Caco-2 (cell line): ENCODE results near the gene LRRC75A. TPM values are rescaled to one million over a fixed set of nuclear protein-coding genes. Genes with fewer than 3 reads are reported as not detected.

Source experiments
- BruUV-seq: library from RNA; stranded (reverse); fragments of 400-500 nt; replicated peaks from 2 replicates; lab custom pipeline; 2021; lab: Mats Ljungman, UMichigan
- CTCF ChIA-PET: fragments of 300-600 bp; sonication (Branson Sonifier 250); formaldehyde crosslinking; loops from one replicate; lab custom pipeline; 2022; ENCODE audit warnings: antibody characterized with exemption; lab: Charles Lee
- POLR2A ChIA-PET: fragments of 300-600 bp; sonication (Branson Sonifier 250); formaldehyde crosslinking; loops from one replicate; lab custom pipeline; 2022; ENCODE audit warnings: antibody characterized with exemption; lab: Charles Lee
- DNase-seq, 2 experiments: peaks; one replicate each; pipeline versions ENCODE4 v3.0.0 to v3.0.0-alpha.2; 2020 to 2022
- H3K27me3 ChIP-seq: replicated peaks from 2 replicates; pipeline ENCODE4 v1.6.0; 2011; ENCODE audit warnings: low read length; ENCODE audit not compliant: control insufficient read depth, insufficient read depth
- H3K36me3 ChIP-seq: 2 replicates; pipeline ENCODE4 v1.5.1; 2011; ENCODE audit warnings: low read length; ENCODE audit not compliant: control insufficient read depth, insufficient read depth
- H3K4me1 ChIP-seq: fragments of 250-450 bp; sonication (Bioruptor Pico); 2 replicates; pipeline ENCODE4 v1.5.1; 2020; ENCODE audit warnings: mild to moderate bottlenecking
- H3K4me3 ChIP-seq: 2 replicates; pipeline ENCODE4 v1.5.1; 2011; ENCODE audit warnings: low read depth, mild to moderate bottlenecking, control low read depth, low read length
- H3K9me3 ChIP-seq: fragments of 250-450 bp; sonication (Bioruptor Pico); 2 replicates; pipeline ENCODE4 v1.5.1; 2020; ENCODE audit warnings: mild to moderate bottlenecking, moderate library complexity
- H3K27ac Mint-ChIP-seq: one replicate; pipeline ENCODE4 v1.8.0; 2022; ENCODE audit warnings: mixed read lengths; ENCODE audit not compliant: unreplicated experiment
- H3K27me3 Mint-ChIP-seq: one replicate; pipeline ENCODE4 v1.8.0; 2022; ENCODE audit warnings: mixed read lengths; ENCODE audit not compliant: insufficient read depth, unreplicated experiment
- H3K36me3 Mint-ChIP-seq: one replicate; pipeline ENCODE4 v1.8.0; 2022; ENCODE audit warnings: mild to moderate bottlenecking, mixed read lengths; ENCODE audit not compliant: insufficient read depth, unreplicated experiment
- H3K4me1 Mint-ChIP-seq: one replicate; pipeline ENCODE4 v1.8.0; 2022; ENCODE audit warnings: low read depth, mixed read lengths; ENCODE audit not compliant: unreplicated experiment
- H3K4me3 Mint-ChIP-seq: one replicate; pipeline ENCODE4 v1.8.0; 2022; ENCODE audit warnings: mild to moderate bottlenecking, moderate library complexity, mixed read lengths; ENCODE audit not compliant: unreplicated experiment
- H3K9me3 Mint-ChIP-seq: one replicate; pipeline ENCODE4 v1.8.0; 2022; ENCODE audit warnings: mixed read lengths; ENCODE audit not compliant: unreplicated experiment
- CTCF ChIP-seq, 2 experiments: fragments of 200-600 bp in 1 of 2; IDR thresholded peaks; 1 replicate in 1 of 2; 2 replicates in 1 of 2; pipeline versions ENCODE4 v1.5.1 to v1.8.0; 2011 to 2022; ENCODE audit warnings: antibody characterized with exemption in 1 of 2, control low read depth in 1 of 2, inconsistent platforms in 1 of 2, low read depth in 1 of 2, low read length in 1 of 2, mild to moderate bottlenecking in 1 of 2, moderate library complexity in 1 of 2; ENCODE audit not compliant: insufficient read depth in 1 of 2, severe bottlenecking in 1 of 2, unreplicated experiment in 1 of 2
- intact Hi-C: fragments of 100-400 bp; cut with micrococcal nuclease; formaldehyde crosslinking; loops from one replicate; pipeline ENCODE4 v1.10.0; 2022; ENCODE audit not compliant: unreplicated experiment
- total RNA-seq: library from RNA; stranded (reverse); gene quantifications from 2 replicates; pipeline ENCODE4 v1.2.3, GENCODE V29; 2022

The LRRC75A gene
- total RNA-seq, 1 experiment from 2014 or later = 4.5 TPM

- H3K9me3 Mint-ChIP-seq = no peaks in the 10 kb centered on the region
- Histone ChIP-seq H3K4me1 (no peaks in the 10 kb centered on the region), H3K36me3 (no peaks in the 10 kb centered on the region), H3K4me3 (no peak overlapping the region), H3K27me3 (no peaks in the 10 kb centered on the region), H3K9me3 (no peaks in the 10 kb centered on the region)
- ChIA-PET CTCF (interaction anchor here (1.0 to 2.2 kb wide), 3 partner anchors 10 to 92 kb away, joined by 3 to 25 read pairs (median 12); no protein-coding TSS in a partner anchor), POLR2A (interaction anchor here (2.1 kb wide), 1 partner anchor 9 kb away, joined by 13 read pairs; no protein-coding TSS in a partner anchor)
- no peaks in the 10 kb centered on the region for H3K36me3 Mint-ChIP-seq
- no peak overlapping the region for H3K4me3 Mint-ChIP-seq
- intact Hi-C loops = no loop called here
- no peak for DNase-seq
- no TSS peak for BruUV-seq
- no peak overlapping the region for H3K27ac Mint-ChIP-seq
- H3K27me3 Mint-ChIP-seq = no peaks in the 10 kb centered on the region
- no peak for TF ChIP-seq CTCF (IDR thresholded peaks at IDR 0.05; ENCODE audit: insufficient read depth in 1 of 2, low read depth in 1 of 2, low read length in 1 of 2, severe bottlenecking in 1 of 2, unreplicated experiment in 1 of 2)
- no peaks in the 10 kb centered on the region for H3K4me1 Mint-ChIP-seq
Observed at GRCh38 chr17:16429083-16429482, 62.9 kb downstream of the LRRC75A start.

GRCh38 chr17:16428098-16428882 is 63.7 kb downstream of the LRRC75A start:
- no peaks in the 10 kb centered on the region for H3K9me3 ChIP-seq
- intact Hi-C loops = loop anchor here (1.0 kb wide), 1 partner anchor 93 kb away; no protein-coding TSS in a partner anchor
- TF ChIP-seq CTCF (IDR thresholded peaks at IDR 0.05; ENCODE audit: insufficient read depth in 1 of 2, low read depth in 1 of 2, low read length in 1 of 2, severe bottlenecking in 1 of 2, unreplicated experiment in 1 of 2) = peak; percentile 74 to 84
- no peaks in the 10 kb centered on the region for H3K4me1 ChIP-seq
- POLR2A ChIA-PET = interaction anchor here (0.6 to 2.1 kb wide), 2 partner anchors 10 to 15 kb away, joined by 4 to 13 read pairs; no protein-coding TSS in a partner anchor
- no TSS peak for BruUV-seq
- CTCF ChIA-PET = interaction anchor here (0.6 to 2.2 kb wide), 12 partner anchors 8 to 161 kb away, joined by 3 to 25 read pairs (median 4); partner anchors contain the start of gene TRPV2
- no peaks in the 10 kb centered on the region for H3K27me3 ChIP-seq
- Mint-ChIP-seq H3K9me3 (no peaks in the 10 kb centered on the region), H3K27me3 (no peaks in the 10 kb centered on the region), H3K4me1 (no peaks in the 10 kb centered on the region), H3K4me3 (no peak overlapping the region), H3K36me3 (no peaks in the 10 kb centered on the region), H3K27ac (no peak overlapping the region)
- no peaks in the 10 kb centered on the region for H3K36me3 ChIP-seq
- H3K4me3 ChIP-seq = no peak overlapping the region
- DNase-seq = peak in 1 of 2 experiments; percentile 73

- Histone ChIP-seq H3K4me1 (no peaks in the 10 kb centered on the region), H3K36me3 (no peaks in the 10 kb centered on the region), H3K4me3 (no peak overlapping the region), H3K27me3 (no peaks in the 10 kb centered on the region), H3K9me3 (no peaks in the 10 kb centered on the region)
- intact Hi-C loops = no loop called here
- H3K27me3 Mint-ChIP-seq = no peaks in the 10 kb centered on the region
- no peak for DNase-seq
- ChIA-PET CTCF (interaction anchor here (1.0 to 2.2 kb wide), 4 partner anchors 12 to 95 kb away, joined by 3 to 25 read pairs (median 8); partner anchors contain the start of gene TRPV2), POLR2A (interaction anchor here (2.1 kb wide), 1 partner anchor 11 kb away, joined by 13 read pairs; no protein-coding TSS in a partner anchor)
- H3K36me3 Mint-ChIP-seq = no peaks in the 10 kb centered on the region
- no TSS peak for BruUV-seq
- no peak overlapping the region for H3K4me3 Mint-ChIP-seq
- H3K9me3 Mint-ChIP-seq = no peaks in the 10 kb centered on the region
- H3K4me1 Mint-ChIP-seq = no peaks in the 10 kb centered on the region
- no peak overlapping the region for H3K27ac Mint-ChIP-seq
- TF ChIP-seq CTCF (IDR thresholded peaks at IDR 0.05; ENCODE audit: insufficient read depth in 1 of 2, low read depth in 1 of 2, low read length in 1 of 2, severe bottlenecking in 1 of 2, unreplicated experiment in 1 of 2) = no peak
Observed at GRCh38 chr17:16427020-16427419, 65.0 kb downstream of the LRRC75A start.
